ENCODE measurements around the gene GPC6. TPM values are rescaled to one million over a fixed set of nuclear protein-coding genes. Genes with fewer than 3 reads are reported as not detected.
A peak's percentile ranks its signal among the peaks of the same experiment; 100 is the strongest.

The GPC6 gene
- polyA plus RNA-seq, 4 donors: 0.22 to 45.0 (median 1.4) TPM

- Histone ChIP-seq H3K9me3 (ENCODE audit: control insufficient read depth in 2 of 2, insufficient read depth in 1 of 2, low read depth in 1 of 2, low read length in 1 of 2) (no peaks in the 10 kb centered on the region), H3K36me3 (ENCODE audit: control insufficient read depth in 3 of 3, insufficient read depth in 2 of 3, low read depth in 1 of 3, low read length in 3 of 3) (peaks cover 0 to 2% (median 0%) of the 10 kb centered on the region in 3 donors), H3K27ac (ENCODE audit: low read depth in 1 of 3, low read length in 2 of 3) (no peak overlapping the region), H3K4me3 (ENCODE audit: low read depth in 1 of 3, low read length in 3 of 3) (no peak overlapping the region), H3K4me1 (ENCODE audit: control insufficient read depth in 3 of 3, insufficient read depth in 2 of 3, low read depth in 1 of 3, low read length in 2 of 3) (peaks cover 0 to 10% (median 0%) of the 10 kb centered on the region in 3 donors), H3K27me3 (ENCODE audit: control insufficient read depth in 3 of 3, insufficient read depth in 3 of 3, low read length in 3 of 3) (no peaks in the 10 kb centered on the region)
- 54 to 76% (median 73%) methylated on average over 2 of the region's 2 CpGs for WGBS, 3 donors
- no peak for FAIRE-seq
- DNase-seq: no peak
Observed at GRCh38 chr13:94305033-94305432, 1078.4 kb downstream of the GPC6 start.

GRCh38 chr13:94305463-94305862, 1078.9 kb downstream of the GPC6 start:
- DNase-seq (no peak), FAIRE-seq (no peak)
- Histone ChIP-seq H3K9me3 (ENCODE audit: control insufficient read depth in 2 of 2, insufficient read depth in 1 of 2, low read depth in 1 of 2, low read length in 1 of 2) (no peaks in the 10 kb centered on the region), H3K4me3 (ENCODE audit: low read depth in 1 of 3, low read length in 3 of 3) (no peak overlapping the region), H3K4me1 (ENCODE audit: control insufficient read depth in 3 of 3, insufficient read depth in 2 of 3, low read depth in 1 of 3, low read length in 2 of 3) (peaks cover 0 to 10% (median 0%) of the 10 kb centered on the region in 3 donors), H3K36me3 (ENCODE audit: control insufficient read depth in 3 of 3, insufficient read depth in 2 of 3, low read depth in 1 of 3, low read length in 3 of 3) (peaks cover 0 to 2% (median 0%) of the 10 kb centered on the region in 3 donors), H3K27ac (ENCODE audit: low read depth in 1 of 3, low read length in 2 of 3) (no peak overlapping the region), H3K27me3 (ENCODE audit: control insufficient read depth in 3 of 3, insufficient read depth in 3 of 3, low read length in 3 of 3) (no peaks in the 10 kb centered on the region)
- 60 to 78% (median 72%) methylated on average over 1 of the region's 1 CpG for WGBS, 3 donors

DNA sequence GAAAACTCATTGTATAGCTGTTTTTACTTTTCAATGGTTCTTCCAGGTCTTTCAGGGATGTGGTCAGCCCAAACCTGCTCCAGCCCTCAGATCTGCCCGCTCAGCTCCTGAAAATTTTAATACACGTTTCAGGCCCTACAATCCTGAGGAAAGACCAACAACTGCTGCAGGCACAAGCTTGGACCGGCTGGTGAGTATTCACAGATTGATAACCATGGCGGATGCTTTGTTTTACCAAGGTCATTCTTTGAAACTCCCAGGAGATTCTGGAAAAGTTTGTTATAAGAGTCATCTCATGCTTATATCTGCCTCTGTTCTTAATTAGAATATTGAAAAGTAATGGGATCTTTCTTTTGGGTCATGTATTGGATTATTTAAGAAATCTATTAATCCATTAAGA, 1079.3 kb downstream of the GPC6 start:
- Histone ChIP-seq H3K27ac (ENCODE audit: low read depth in 1 of 3, low read length in 2 of 3) (no peak overlapping the region), H3K4me1 (ENCODE audit: control insufficient read depth in 3 of 3, insufficient read depth in 2 of 3, low read depth in 1 of 3, low read length in 2 of 3) (peaks cover 0 to 10% (median 0%) of the 10 kb centered on the region in 3 donors), H3K9me3 (ENCODE audit: control insufficient read depth in 2 of 2, insufficient read depth in 1 of 2, low read depth in 1 of 2, low read length in 1 of 2) (no peaks in the 10 kb centered on the region), H3K4me3 (ENCODE audit: low read depth in 1 of 3, low read length in 3 of 3) (no peak overlapping the region), H3K36me3 (ENCODE audit: control insufficient read depth in 3 of 3, insufficient read depth in 2 of 3, low read depth in 1 of 3, low read length in 3 of 3) (peaks cover 0 to 2% (median 0%) of the 10 kb centered on the region in 3 donors), H3K27me3 (ENCODE audit: control insufficient read depth in 3 of 3, insufficient read depth in 3 of 3, low read length in 3 of 3) (no peaks in the 10 kb centered on the region)
- WGBS, 3 donors: 80 to 92% (median 86%) methylated on average over 4 of the region's 4 CpGs
- no peak for DNase-seq
- no peak for FAIRE-seq

GRCh38 chr13:94308832-94309231, 1082.2 kb downstream of the GPC6 start:
- DNase-seq (no peak), FAIRE-seq (no peak)
- 78 to 94% (median 86%) methylated on average over 4 of the region's 4 CpGs for WGBS, 3 donors
- peaks cover 0 to 5% (median 0%) of the 10 kb centered on the region in 3 donors for H3K4me1 ChIP-seq (ENCODE audit: control insufficient read depth in 3 of 3, insufficient read depth in 2 of 3, low read depth in 1 of 3, low read length in 2 of 3)
- H3K9me3 ChIP-seq (ENCODE audit: control insufficient read depth in 2 of 2, insufficient read depth in 1 of 2, low read depth in 1 of 2, low read length in 1 of 2): no peaks in the 10 kb centered on the region
- H3K36me3 ChIP-seq (ENCODE audit: control insufficient read depth in 3 of 3, insufficient read depth in 2 of 3, low read depth in 1 of 3, low read length in 3 of 3): peaks cover 0 to 4% (median 0%) of the 10 kb centered on the region in 3 donors
- H3K27me3 ChIP-seq (ENCODE audit: control insufficient read depth in 3 of 3, insufficient read depth in 3 of 3, low read length in 3 of 3): no peaks in the 10 kb centered on the region
- no peak overlapping the region for H3K4me3 ChIP-seq (ENCODE audit: low read depth in 1 of 3, low read length in 3 of 3)
- H3K27ac ChIP-seq (ENCODE audit: low read depth in 1 of 3, low read length in 2 of 3): no peak overlapping the region

- WGBS, 3 donors: 88 to 96% (median 90%) methylated on average over 3 of the region's 3 CpGs
- no peaks in the 10 kb centered on the region for H3K9me3 ChIP-seq (ENCODE audit: control insufficient read depth in 2 of 2, insufficient read depth in 1 of 2, low read depth in 1 of 2, low read length in 1 of 2)
- DNase-seq (no peak), FAIRE-seq (no peak)
- H3K27me3 ChIP-seq (ENCODE audit: control insufficient read depth in 3 of 3, insufficient read depth in 3 of 3, low read length in 3 of 3): no peaks in the 10 kb centered on the region
- H3K36me3 ChIP-seq (ENCODE audit: control insufficient read depth in 3 of 3, insufficient read depth in 2 of 3, low read depth in 1 of 3, low read length in 3 of 3): peaks cover 0 to 4% (median 0%) of the 10 kb centered on the region in 3 donors
- peak overlapping the region in 1 of 3 donors; percentile 38 for H3K27ac ChIP-seq (ENCODE audit: low read depth in 1 of 3, low read length in 2 of 3)
- H3K4me3 ChIP-seq (ENCODE audit: low read depth in 1 of 3, low read length in 3 of 3): no peak overlapping the region
- peaks cover 0 to 3% (median 0%) of the 10 kb centered on the region in 3 donors for H3K4me1 ChIP-seq (ENCODE audit: control insufficient read depth in 3 of 3, insufficient read depth in 2 of 3, low read depth in 1 of 3, low read length in 2 of 3)
Observed at GRCh38 chr13:94309576-94309975, 1083.0 kb downstream of the GPC6 start.

- Histone ChIP-seq H3K27me3 (ENCODE audit: control insufficient read depth in 3 of 3, insufficient read depth in 3 of 3, low read length in 3 of 3) (no peaks in the 10 kb centered on the region), H3K9me3 (ENCODE audit: control insufficient read depth in 2 of 2, insufficient read depth in 1 of 2, low read depth in 1 of 2, low read length in 1 of 2) (no peaks in the 10 kb centered on the region), H3K36me3 (ENCODE audit: control insufficient read depth in 3 of 3, insufficient read depth in 2 of 3, low read depth in 1 of 3, low read length in 3 of 3) (peaks cover 0 to 4% (median 0%) of the 10 kb centered on the region in 3 donors), H3K4me3 (ENCODE audit: low read depth in 1 of 3, low read length in 3 of 3) (no peak overlapping the region), H3K4me1 (ENCODE audit: control insufficient read depth in 3 of 3, insufficient read depth in 2 of 3, low read depth in 1 of 3, low read length in 2 of 3) (peaks cover 0 to 3% (median 0%) of the 10 kb centered on the region in 3 donors), H3K27ac (ENCODE audit: low read depth in 1 of 3, low read length in 2 of 3) (no peak overlapping the region)
- FAIRE-seq (no peak), DNase-seq (no peak)
- WGBS, 3 donors: 66 to 87% (median 87%) methylated on average over 8 of the region's 8 CpGs
Observed at GRCh38 chr13:94309997-94310855, 1083.6 kb downstream of the GPC6 start.

GRCh38 chr13:94311893-94312292, 1085.3 kb downstream of the GPC6 start:
- no peak for FAIRE-seq
- no peaks in the 10 kb centered on the region for H3K27me3 ChIP-seq (ENCODE audit: control insufficient read depth in 3 of 3, insufficient read depth in 3 of 3, low read length in 3 of 3)
- H3K9me3 ChIP-seq (ENCODE audit: control insufficient read depth in 2 of 2, insufficient read depth in 1 of 2, low read depth in 1 of 2, low read length in 1 of 2): no peaks in the 10 kb centered on the region

GRCh38 chr13:94312511-94313216, 1086.1 kb downstream of the GPC6 start:
- peaks cover 0 to 4% (median 0%) of the 10 kb centered on the region in 3 donors for H3K36me3 ChIP-seq (ENCODE audit: control insufficient read depth in 3 of 3, insufficient read depth in 2 of 3, low read depth in 1 of 3, low read length in 3 of 3)
- H3K9me3 ChIP-seq (ENCODE audit: control insufficient read depth in 2 of 2, insufficient read depth in 1 of 2, low read depth in 1 of 2, low read length in 1 of 2): no peaks in the 10 kb centered on the region
- peaks cover 0 to 3% (median 0%) of the 10 kb centered on the region in 3 donors for H3K4me1 ChIP-seq (ENCODE audit: control insufficient read depth in 3 of 3, insufficient read depth in 2 of 3, low read depth in 1 of 3, low read length in 2 of 3)
- 72 to 75% (median 73%) methylated on average over 15 of the region's 15 CpGs for WGBS, 3 donors
- FAIRE-seq (no peak), DNase-seq (no peak)
- H3K27ac ChIP-seq (ENCODE audit: low read depth in 1 of 3, low read length in 2 of 3): no peak overlapping the region
- H3K4me3 ChIP-seq (ENCODE audit: low read depth in 1 of 3, low read length in 3 of 3): no peak overlapping the region
- H3K27me3 ChIP-seq (ENCODE audit: control insufficient read depth in 3 of 3, insufficient read depth in 3 of 3, low read length in 3 of 3): no peaks in the 10 kb centered on the region

More at GRCh38 chr13:94311893-94312292, 1085.3 kb downstream of the GPC6 start:
- no peak overlapping the region for H3K4me3 ChIP-seq (ENCODE audit: low read depth in 1 of 3, low read length in 3 of 3)
- peaks cover 0 to 4% (median 0%) of the 10 kb centered on the region in 3 donors for H3K36me3 ChIP-seq (ENCODE audit: control insufficient read depth in 3 of 3, insufficient read depth in 2 of 3, low read depth in 1 of 3, low read length in 3 of 3)
- DNase-seq: no peak
- 61 to 81% (median 64%) methylated on average over 2 of the region's 2 CpGs for WGBS, 3 donors
- H3K4me1 ChIP-seq (ENCODE audit: control insufficient read depth in 3 of 3, insufficient read depth in 2 of 3, low read depth in 1 of 3, low read length in 2 of 3): peaks cover 0 to 3% (median 0%) of the 10 kb centered on the region in 3 donors
- no peak overlapping the region for H3K27ac ChIP-seq (ENCODE audit: low read depth in 1 of 3, low read length in 2 of 3)

Measured in small intestine (tissue), 7 donors.